ACHN (cell line): ENCODE results near the gene SEPHS1.

ENCODE experiments used
- DNase-seq: peaks from one replicate; pipeline ENCODE4 v3.0.0-alpha.2; 2015
- in situ Hi-C: cut with HindIII; loops from 2 replicates; pipeline ENCODE4 v1.10.0; 2017; ENCODE audit warnings: low sequenced_read_pairs, low pct_ligation_motif_present, low pct_unique_long_range_greater_than_20kb

SEPHS1 gene

GRCh38 chr10:13366891-13367290 is 18.8 kb upstream of the SEPHS1 start:
- DNase-seq = no peak

DNA sequence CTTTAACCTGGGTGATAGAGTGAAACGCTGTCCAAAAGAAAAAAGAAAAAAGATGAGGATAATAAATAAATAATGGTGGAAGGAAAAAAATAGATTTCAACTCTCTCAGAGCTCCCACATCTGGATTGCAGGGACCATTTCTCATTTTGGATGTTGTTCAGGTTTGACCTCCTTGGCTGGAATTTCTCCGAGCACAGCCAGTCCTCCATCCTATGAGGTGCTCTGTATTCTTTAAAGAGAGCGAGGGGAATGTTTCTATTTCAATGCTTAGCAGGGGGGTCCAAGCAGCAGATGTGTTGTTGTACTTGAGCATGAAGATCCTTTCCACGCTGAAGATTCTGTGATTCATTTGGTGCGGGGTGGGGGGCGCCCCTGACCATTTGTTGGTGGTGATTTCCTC is 17.7 kb upstream of the SEPHS1 start:
- in situ Hi-C loops = no loop called here
- DNase-seq = no peak

More at GRCh38 chr10:13366891-13367290, 18.8 kb upstream of the SEPHS1 start:
- in situ Hi-C loops = no loop called here

GRCh38 chr10:13365243-13365642 is 17.1 kb upstream of the SEPHS1 start:
- DNase-seq = no peak
- in situ Hi-C loops = no loop called here

GRCh38 chr10:13360587-13360986 is 12.5 kb upstream of the SEPHS1 start:
- in situ Hi-C loops = no loop called here
- DNase-seq = no peak

DNA sequence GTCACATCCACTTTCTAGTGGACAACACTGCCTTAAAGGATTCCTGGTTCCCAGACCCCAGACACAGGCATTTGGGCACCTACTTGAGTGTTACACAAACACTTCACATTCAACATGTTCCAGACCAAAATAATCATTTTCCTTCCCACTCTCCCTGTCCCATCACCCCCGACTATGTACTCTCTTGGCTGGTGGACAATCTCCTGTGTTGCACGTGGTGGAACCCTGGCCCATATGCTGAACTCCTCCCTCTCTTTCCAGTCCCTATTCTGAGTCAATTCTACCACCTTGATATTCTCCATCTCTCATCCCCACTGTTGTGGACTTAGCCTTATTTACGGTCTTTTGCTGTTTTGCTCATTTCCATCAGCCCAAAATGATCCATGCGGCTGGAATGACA is 8.3 kb upstream of the SEPHS1 start:
- in situ Hi-C loops = no loop called here

GRCh38 chr10:13354783-13355182 is 6.7 kb upstream of the SEPHS1 start:
- in situ Hi-C loops = no loop called here
- DNase-seq = no peak

More for the DNA sequence above, 8.3 kb upstream of the SEPHS1 start:
- no peak for DNase-seq

DNA sequence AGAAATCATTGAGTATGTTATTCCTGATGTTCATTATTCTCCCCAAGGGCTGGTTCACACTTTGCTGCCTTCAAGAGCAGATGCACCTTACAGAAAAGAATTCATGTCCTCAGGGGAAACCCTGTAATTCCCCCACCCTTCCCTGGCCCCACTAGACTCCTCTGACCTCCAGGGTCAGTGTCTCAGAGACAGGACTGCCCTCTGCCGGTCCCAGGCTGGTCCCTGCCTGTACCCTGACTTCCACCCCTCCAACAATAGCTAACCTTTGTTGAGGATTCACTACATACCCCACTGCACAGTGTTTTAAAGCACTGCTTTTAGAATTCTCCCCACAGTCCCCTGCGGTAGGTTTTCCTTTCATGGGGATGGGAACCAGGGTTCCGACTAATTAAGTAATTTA is 4.4 kb upstream of the SEPHS1 start:
- in situ Hi-C loops = no loop called here

DNA sequence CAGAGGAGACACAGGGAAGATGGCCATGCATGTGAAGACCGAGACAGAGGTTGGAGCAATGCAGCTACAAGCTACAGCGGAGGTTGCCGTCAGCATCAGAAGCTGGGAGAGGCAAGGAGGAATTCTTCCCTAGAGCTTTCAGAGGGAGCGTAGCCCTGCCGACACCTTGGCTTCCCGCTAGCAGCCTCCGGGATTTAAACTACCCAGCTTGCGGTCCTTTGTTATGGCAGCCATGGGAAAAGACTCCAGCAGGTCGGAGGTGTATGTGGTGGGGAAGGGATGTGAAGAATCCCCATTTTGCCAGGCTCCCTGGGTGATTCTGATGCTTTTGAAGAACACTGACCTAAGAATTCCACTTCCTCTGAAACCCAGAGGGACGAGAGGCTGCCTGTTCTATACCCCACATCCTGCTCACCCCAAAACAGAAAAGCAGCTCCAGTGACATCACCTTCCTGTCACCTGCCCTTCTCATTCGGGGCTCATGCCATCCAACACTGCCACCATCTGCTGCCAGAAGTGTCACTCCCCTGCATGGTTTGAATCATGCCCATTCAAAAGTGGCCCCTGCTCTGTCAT is 3.3 kb upstream of the SEPHS1 start:
- DNase-seq = no peak

More for the DNA sequence above, 4.4 kb upstream of the SEPHS1 start:
- DNase-seq = no peak

DNA sequence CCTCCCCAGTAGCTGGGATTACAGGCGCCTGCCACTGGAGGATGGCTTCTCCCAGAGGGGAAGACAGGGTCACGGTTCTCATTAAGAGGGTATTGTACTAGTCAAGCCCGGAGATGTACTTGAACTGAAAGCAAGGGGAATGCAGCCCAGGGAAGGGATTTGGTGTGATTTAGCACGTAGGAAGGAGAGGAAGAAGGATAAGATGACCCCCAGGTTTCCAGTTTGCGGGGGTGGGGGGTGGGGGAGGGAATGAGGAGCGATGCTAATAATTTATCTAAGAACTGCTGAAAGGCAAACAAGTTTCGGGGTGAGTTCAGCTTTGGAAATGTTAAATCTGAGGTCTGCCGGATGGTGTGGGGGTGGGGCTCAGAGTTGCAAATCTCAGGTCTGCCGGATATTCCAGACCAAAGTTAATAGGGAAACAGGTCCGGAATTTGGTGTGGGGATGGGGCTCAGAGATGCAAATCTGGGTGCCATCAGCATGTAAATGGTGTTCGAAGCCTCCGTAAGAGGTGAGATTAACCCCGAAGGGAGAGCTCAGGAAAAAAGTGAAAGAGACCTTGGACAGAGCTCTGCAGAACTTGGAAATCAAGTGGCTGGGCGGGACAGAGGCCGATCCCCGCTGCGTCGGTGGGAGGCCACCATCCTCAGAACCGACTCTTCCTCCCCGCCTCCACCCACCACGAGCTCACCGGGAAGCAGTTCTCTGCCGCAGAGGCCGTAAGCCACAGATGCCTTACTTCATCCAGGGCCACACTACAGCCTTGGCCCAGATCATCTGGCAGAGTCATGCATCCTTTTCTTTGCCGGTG is 1.6 kb upstream of the SEPHS1 start:
- in situ Hi-C loops = no loop called here

More for the DNA sequence above, 3.3 kb upstream of the SEPHS1 start:
- in situ Hi-C loops = no loop called here

DNA sequence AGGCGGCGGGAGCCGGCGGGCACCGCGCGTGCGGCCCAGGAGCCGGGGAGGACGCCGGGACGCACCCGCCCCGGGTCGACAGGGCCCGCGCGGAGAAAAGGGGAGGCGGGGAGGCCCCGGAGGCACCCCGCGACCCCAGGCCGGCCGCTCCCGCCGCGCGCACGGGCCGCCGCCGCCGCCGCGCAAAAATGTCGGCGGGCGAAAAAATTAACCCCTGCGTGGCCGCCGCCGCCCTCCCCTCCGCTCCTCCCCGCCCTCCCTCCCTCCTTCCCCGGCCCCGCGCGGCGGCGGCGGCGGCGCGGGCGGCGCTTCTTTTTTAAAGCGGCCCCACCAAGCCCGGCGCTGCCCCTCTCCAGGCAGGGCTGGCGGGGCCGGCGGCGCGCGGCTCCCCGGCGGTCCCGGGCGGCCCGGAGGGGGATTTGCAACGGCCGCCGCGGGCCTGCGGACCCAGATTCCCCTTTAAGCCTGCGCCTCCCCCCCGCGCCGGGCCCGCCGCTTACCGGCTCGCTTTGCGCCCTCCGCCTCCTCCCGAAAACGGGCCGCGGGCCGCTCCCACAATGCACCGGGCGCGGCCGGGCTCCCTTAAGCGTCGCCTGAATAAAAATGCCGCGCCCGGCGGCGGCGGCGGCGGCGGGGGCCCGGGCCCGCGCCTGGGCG is 465 bp downstream of the SEPHS1 start:
- DNase-seq = peak; percentile 76
- in situ Hi-C loops = no loop called here

More for the DNA sequence above, 1.6 kb upstream of the SEPHS1 start:
- peak; percentile 72 for DNase-seq

GRCh38 chr10:13347043-13347499 is 1.0 kb downstream of the SEPHS1 start:
- peak; percentile 29 for DNase-seq
- in situ Hi-C loops = no loop called here

DNA sequence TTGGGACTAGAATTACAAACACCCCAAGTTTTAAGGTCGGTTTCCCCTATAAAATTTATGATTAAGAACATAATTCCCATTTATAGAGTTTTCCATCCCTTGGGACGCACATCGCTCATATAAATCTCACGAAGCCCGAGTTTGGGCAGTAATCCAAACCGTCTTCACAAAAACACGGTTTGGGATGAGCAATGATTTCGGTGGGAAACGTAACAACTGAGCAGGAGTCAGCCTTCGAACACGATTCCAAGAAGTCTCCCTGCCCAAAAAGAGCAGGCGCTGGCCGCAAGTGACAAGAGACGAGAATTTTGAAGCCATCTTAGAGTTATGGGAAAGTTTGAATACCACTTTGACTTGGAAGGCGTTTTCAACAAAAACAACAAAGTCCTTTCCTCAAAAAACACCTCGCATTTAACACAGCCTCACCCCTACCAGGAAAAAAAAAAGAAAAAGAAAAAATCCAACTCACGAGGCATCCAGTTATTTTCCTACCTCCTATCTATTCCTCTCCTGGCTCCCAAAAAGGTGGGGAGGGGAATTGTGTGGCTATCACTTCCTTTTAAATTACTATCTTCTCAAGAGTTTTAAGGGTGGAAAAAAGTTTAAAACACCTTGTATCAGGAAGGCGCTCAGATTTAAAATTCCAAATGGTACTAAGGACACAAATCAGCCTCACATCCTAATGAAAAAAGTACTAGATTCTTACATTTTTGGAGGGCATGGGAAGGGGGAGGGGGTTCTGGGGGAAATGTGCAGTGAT is 1.6 kb downstream of the SEPHS1 start:
- DNase-seq = peak; percentile 6
- in situ Hi-C loops = no loop called here

DNA sequence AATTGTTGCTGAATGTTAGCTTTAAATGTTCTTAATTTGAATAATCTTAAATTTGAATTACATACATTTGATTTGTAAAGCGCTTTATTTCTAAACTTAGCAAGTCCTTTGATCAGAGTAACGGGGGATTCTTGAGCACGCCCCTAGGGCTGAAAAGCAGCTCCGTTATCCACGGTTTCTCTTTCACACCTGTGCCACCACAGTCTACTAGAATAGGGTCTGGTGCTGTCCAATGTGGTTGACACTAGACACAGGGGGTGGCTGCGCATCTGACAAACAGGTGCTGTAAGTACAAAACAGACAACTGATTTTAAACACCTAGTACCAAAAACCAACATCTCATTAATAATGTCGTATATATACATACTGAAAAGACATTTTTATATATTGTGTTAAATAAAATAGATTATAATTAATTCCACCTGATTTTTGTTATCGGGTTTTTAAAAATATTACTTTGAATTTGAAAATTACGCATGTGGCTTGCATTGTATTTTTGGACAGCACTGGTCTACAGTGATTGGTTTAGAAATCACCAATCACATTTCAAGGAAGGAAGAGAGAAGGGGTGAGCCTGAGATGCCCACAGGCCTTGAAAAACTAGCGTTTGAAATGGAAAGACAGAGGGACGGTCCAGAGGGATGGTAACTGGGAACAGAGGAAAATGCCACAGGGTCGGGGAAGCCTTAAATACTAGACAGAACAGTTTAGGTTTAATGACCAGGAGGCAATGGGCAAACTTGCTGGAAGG is 7.3 kb downstream of the SEPHS1 start:
- in situ Hi-C loops = no loop called here
- DNase-seq = no peak

DNA sequence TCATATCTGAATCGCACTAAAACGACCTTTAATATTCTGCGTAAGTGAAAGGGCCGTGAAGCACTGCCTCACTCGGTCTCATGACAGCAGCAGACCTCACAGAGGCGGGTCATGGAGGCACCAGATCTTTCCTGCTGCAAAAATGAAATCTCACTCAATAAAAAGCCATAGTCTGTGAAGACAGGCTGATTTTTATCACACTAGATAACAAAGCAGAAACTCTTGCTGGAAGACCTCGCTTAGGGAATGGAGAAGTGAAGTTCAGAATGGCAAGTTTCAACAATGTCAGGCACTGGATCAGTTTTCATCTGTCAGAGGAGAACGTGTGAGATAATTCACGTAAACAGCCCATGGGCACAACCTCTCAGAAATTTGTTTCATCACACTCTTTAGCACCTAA is 8.0 kb downstream of the SEPHS1 start:
- in situ Hi-C loops = no loop called here
- no peak for DNase-seq

- in situ Hi-C loops = no loop called here
- DNase-seq = no peak
These were observed 9.5 kb downstream of the SEPHS1 start for GRCh38 chr10:13338390-13339110.

DNA sequence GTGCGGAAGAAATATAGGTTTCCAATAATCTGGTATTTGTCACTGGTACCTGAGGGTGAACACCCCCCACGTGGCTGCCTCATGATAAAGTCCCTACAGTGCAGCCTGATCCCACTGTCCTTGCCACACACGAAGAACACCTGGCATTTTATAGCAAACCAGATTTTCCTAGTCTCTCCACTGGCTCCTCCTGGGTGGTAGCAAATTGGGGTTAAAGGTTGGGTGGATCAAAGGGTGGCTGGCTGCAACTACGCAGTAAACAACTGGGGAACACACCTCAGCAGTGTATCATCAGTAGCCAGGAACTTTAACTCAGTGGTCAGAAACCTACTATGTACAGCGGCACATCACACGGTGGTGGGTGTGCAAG is 10.3 kb downstream of the SEPHS1 start:
- in situ Hi-C loops = no loop called here
- DNase-seq = no peak

- in situ Hi-C loops = no loop called here
- DNase-seq = no peak
These were observed 10.8 kb downstream of the SEPHS1 start for GRCh38 chr10:13337128-13337826.
